GM04504 (cell line): Measurements from ENCODE around the gene RUNX2.

Experiments
- DNase-seq: peaks from one replicate; pipeline ENCODE4 v3.0.0-alpha.2; 2012; ENCODE audit warnings: low read depth

Gene RUNX2

DNA sequence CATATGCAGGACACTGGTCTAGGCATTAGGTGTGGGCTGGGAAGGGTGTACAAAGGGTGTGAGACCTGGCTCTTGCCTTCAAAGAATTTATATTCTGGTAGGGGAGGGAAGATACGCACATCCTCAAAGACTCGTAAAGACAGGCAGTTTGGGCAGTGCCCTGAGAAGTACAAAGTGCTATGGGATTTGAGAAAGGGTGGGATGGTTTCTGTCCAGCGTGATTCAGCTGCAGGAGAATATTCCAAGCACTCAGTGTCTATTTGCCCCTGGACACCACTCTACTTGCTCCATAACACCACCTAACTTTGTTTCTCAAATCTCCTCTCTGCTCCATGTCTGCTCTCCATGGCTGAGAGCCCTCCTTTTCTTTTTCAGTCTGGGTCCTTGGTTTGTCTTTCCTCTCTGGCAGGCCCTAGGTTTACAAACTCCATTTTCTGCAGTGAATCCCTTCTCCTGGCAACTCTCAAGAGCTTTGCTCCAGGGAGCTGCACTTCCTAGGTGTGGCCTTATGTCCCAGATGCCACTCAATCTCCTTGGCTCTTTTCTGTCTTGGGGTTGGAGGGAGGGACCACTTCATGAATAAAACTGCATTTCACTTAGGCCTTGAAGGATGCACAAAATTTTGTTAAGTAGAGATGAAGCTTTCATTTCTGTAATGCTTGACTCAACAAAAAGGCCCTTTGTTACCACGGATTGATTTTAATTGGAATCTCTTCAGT lies 377.2 kb downstream of the RUNX2 start:
- DNase-seq: no peak

DNA sequence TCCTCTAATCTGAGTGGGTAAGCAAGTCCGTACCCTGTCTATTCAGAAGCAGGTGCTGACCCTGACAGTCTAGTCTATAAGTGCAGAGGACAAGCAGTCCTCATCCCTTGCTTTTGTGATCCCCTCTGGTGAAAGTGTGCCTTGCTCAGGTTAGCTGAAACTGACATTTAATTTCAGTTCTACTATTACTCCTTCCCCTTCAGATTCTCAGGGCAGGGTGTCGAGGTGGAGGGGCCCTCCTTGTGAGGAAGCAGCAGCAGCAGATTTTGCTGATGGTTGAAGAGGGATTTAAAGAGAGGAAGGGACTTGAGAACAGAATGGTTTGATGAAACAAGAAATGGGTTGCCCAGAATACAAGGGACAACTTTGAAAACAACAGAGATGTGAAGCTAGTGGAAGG lies 378.2 kb downstream of the RUNX2 start:
- DNase-seq: no peak

- DNase-seq: no peak
These were observed 379.0 kb downstream of the RUNX2 start for GRCh38 chr6:45707176-45707575.

DNA sequence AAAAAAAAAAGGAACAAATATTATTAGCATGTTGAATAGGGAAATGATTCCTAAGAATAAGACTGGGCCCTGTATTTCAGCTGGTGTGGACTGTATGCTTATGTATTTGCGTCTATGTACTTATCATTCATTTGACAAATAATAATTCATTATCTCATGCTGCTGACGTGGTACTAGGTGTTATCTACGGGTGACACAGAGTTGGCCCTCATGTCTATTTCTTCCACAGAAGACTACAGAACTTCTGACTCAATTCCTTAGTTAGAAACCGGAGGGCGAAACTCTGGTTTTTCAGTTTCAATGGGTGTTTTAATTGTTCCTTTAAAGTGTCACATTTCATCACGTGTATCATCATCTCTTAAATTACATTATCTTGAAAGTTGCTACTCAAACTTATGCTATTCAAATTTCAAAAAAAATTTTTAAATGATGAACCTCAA lies 381.7 kb downstream of the RUNX2 start:
- DNase-seq: no peak

- DNase-seq: no peak
These were observed 382.2 kb downstream of the RUNX2 start for GRCh38 chr6:45710304-45710821.

DNA sequence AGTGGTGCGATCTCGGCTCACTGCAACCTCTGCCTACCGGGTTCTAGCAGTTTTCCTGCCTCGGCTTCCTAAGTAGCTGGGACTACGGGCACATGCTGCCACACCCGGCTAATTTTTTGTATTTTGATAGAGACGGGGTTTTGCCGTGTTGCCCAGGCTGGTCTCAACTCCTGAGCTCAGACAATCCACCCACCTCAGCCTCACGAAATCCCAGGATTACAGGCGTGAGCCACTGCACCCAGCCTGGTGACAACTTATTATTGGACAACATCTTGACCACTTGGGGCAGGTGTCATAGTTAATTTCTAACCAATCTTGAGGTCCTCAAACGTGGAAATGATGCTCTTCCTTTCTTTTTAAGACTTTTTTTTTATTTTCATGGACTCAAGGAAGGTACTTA lies 383.9 kb downstream of the RUNX2 start:
- DNase-seq: no peak

DNA sequence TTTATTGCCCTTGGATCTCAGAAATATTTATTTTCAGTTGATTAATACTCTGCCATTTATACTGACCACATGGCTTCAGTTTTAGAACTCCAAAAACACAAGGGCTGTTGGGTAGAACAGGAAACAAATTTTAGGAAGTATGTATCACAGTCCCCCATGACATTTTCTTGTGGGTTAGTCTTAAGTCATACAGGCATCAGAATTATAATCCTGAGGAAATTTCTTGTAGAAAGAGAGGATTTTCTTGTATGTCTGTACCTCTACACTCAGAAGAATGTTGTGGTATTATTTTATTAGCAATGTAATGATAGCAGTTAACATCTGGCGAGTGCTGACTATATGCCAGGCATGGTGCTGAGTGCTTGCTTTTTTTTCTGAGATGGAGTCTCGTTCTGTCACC lies 384.7 kb downstream of the RUNX2 start:
- no peak for DNase-seq
